Mucosa of stomach (tissue), 1 donor: ENCODE data around the gene ICA1.

Experiments used
- H3K27me3 ChIP-seq: one replicate; pipeline ENCODE4 v1.7.0; 2013; ENCODE audit warnings: mild to moderate bottlenecking, low read length; ENCODE audit not compliant: control insufficient read depth, insufficient read depth
- H3K36me3 ChIP-seq: one replicate; pipeline ENCODE4 v1.7.0; 2013; ENCODE audit warnings: low read length; ENCODE audit not compliant: control insufficient read depth, insufficient read depth
- H3K4me1 ChIP-seq: one replicate; pipeline ENCODE4 v1.7.0; 2013; ENCODE audit warnings: mild to moderate bottlenecking, low read length; ENCODE audit not compliant: control insufficient read depth, insufficient read depth
- H3K4me3 ChIP-seq: one replicate; pipeline ENCODE4 v1.7.0; 2013; ENCODE audit warnings: low read length
- H3K9ac ChIP-seq: one replicate; pipeline ENCODE4 v1.7.0; 2013; ENCODE audit warnings: mild to moderate bottlenecking, low read length, moderate library complexity
- H3K9me3 ChIP-seq: one replicate; pipeline ENCODE4 v1.7.0; 2013; ENCODE audit warnings: mild to moderate bottlenecking, low read length, moderate library complexity; ENCODE audit not compliant: control insufficient read depth
- donor health status: Pancreatic carcinoma.

The ICA1 gene

DNA sequence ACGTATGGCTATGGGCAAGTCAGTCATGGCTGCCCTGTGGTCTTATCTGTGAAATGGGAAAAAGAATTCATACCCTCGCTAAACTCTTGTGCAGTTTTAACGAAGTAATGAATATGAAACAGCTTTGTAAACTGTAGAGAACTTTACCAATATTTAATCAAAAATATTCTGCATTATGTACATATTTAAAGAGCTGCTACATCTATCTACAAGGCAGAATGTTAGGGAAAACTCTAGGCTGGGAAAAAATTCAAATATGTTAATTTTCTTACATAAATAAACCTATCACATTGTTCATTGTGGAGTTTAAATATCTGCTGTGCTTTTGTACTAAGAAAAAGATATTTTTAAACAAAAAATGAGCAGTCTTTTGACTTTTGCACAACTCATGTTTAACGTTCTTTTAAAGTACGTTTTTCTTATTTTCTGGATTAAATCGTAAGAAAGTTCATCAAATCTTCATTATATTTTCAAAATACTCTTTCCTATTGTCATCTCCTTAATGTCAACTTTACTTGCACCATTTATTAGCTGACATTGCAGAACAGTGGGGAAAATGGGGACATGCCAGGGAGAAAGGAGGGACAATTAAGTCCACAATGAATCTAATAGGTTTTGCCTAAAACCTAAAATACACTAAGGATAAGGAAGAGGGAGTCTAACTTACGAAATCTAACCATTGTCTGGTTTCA is 57.5 kb downstream of the ICA1 start:
- Histone ChIP-seq H3K4me3 (no peak overlapping the region), H3K36me3 (no peaks in the 10 kb centered on the region), H3K4me1 (no peaks in the 10 kb centered on the region), H3K9ac (no peak overlapping the region), H3K27me3 (no peaks in the 10 kb centered on the region), H3K9me3 (no peaks in the 10 kb centered on the region)

DNA sequence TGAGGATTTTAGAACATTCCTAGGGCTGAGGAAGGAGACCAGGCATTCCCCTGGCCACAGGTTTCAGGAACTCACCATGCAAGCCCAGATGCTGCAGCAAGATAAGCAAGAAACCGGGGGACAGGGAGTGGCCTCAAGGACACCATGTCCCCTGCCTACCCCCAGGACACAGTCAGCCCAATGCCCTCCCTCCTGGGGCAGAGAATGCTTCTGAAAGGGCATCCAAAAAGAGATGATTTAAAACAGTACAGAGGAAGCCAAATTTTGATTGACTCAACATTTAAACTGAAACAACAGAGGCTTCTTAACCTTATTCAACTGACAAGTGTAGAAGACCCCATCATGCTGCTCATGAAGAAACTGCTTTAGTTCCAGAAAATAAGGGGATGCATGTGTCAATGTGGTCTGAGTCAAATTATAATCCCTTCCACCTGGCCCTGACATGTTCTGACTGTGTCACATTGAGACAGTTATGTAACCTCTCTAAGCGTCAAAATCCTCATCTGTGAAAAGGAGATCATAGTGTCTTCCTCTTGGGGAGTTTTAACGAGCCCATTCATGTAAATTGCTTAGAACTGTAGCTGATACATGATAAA is 60.0 kb downstream of the ICA1 start:
- Histone ChIP-seq H3K9me3 (no peaks in the 10 kb centered on the region), H3K9ac (no peak overlapping the region)

DNA sequence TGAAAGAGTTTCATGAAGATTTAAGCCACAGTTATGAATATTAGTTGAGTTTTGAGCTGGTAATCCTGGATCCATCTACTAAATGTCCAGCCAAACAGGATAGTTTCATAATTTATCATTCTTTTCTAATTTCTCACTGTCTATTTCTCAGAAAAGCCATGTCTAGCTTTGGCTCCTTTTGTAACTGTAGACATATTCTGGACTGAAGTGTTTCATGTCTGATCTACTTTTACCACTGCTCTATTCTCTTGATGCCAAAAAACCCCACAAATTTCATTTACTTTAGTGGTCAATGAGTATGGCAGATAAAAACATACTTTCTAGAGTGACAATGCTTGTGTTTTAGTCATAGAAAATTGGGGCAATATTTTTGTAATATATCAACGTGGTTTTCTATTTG is 61.2 kb downstream of the ICA1 start:
- Histone ChIP-seq H3K9ac (no peak overlapping the region), H3K9me3 (no peaks in the 10 kb centered on the region), H3K27me3 (no peaks in the 10 kb centered on the region), H3K4me1 (no peaks in the 10 kb centered on the region), H3K36me3 (no peaks in the 10 kb centered on the region), H3K4me3 (no peak overlapping the region)

More for the DNA sequence above, 60.0 kb downstream of the ICA1 start:
- Histone ChIP-seq H3K27me3 (no peaks in the 10 kb centered on the region), H3K4me1 (no peaks in the 10 kb centered on the region), H3K36me3 (no peaks in the 10 kb centered on the region), H3K4me3 (no peak overlapping the region)

DNA sequence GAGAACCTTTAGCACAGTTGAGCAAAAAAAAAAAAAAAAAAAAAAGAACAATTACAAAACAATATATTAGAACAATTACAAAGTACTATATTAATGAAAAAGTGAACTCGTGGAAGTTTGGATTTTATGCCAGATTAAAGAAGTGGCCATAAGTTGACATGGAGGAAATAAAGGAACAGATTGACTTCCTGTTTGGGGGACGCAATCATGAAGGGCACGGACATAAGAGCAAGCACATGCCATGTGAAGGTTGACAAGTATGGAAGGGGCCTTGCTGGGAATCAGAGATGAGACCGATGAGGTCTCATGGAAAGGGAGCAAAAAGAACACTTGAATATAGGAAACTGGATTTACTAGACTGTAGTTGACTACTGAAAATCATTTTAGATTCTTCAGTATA is 61.7 kb downstream of the ICA1 start:
- H3K9ac ChIP-seq = no peak overlapping the region
- H3K36me3 ChIP-seq = no peaks in the 10 kb centered on the region
- H3K27me3 ChIP-seq = no peaks in the 10 kb centered on the region
- no peak overlapping the region for H3K4me3 ChIP-seq
- H3K4me1 ChIP-seq = no peaks in the 10 kb centered on the region
- no peaks in the 10 kb centered on the region for H3K9me3 ChIP-seq

DNA sequence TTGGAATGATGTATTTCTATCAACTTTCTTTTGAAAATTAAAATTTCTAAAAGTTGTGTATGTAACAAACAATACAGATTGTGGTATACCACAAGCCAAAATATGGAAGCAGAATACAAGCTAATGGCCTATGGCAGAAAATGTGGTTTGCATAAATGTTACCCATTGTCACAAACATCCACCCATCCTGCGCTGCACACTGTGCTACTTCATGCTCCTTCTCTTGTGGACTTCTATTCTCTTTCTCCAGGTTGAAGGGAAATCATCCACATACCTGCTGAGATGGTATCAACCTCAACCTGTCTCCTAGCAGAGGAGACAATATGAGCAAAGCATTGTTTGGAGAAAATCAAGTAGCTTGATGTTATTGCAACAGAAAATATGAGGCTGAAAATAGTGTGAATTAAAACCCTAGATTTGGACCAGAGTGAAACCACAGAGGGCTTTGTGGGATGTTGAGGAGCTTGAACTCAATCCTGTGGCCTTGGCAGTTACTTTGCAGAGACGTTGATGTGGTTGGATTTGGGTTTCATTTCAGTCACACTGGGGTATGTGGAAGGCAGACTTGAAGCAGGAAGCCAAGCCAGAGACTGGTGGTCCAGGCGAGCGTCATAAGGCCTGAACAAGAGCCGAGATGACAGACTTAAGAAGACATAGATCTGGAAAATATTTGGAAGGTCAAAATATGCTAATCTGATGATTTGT is 63.8 kb downstream of the ICA1 start:
- Histone ChIP-seq H3K27me3 (no peaks in the 10 kb centered on the region), H3K4me1 (no peaks in the 10 kb centered on the region), H3K36me3 (no peaks in the 10 kb centered on the region)

DNA sequence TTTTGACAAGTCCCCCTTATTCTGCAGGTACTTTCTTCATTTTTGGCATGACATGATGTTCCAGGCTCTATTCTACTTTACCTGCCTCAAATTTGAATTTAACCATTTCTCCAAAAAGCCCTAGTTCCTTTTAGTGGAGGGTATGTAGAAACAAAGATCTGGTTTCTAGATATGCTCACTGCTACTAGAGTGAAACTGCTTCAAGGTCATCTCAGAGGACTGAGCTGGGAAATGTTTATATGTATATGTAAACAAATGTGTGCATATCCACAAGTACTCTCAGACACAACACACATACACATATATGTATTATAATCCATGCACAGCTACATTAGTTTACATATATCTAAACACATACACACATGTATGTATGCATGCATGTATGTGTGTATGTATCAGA is 69.1 kb downstream of the ICA1 start:
- Histone ChIP-seq H3K4me1 (peaks cover 5% of the 10 kb centered on the region), H3K9me3 (no peaks in the 10 kb centered on the region), H3K36me3 (no peaks in the 10 kb centered on the region), H3K27me3 (no peaks in the 10 kb centered on the region), H3K9ac (no peak overlapping the region), H3K4me3 (no peak overlapping the region)

More for the DNA sequence above, 63.8 kb downstream of the ICA1 start:
- Histone ChIP-seq H3K4me3 (no peak overlapping the region), H3K9ac (no peak overlapping the region), H3K9me3 (no peaks in the 10 kb centered on the region)

DNA sequence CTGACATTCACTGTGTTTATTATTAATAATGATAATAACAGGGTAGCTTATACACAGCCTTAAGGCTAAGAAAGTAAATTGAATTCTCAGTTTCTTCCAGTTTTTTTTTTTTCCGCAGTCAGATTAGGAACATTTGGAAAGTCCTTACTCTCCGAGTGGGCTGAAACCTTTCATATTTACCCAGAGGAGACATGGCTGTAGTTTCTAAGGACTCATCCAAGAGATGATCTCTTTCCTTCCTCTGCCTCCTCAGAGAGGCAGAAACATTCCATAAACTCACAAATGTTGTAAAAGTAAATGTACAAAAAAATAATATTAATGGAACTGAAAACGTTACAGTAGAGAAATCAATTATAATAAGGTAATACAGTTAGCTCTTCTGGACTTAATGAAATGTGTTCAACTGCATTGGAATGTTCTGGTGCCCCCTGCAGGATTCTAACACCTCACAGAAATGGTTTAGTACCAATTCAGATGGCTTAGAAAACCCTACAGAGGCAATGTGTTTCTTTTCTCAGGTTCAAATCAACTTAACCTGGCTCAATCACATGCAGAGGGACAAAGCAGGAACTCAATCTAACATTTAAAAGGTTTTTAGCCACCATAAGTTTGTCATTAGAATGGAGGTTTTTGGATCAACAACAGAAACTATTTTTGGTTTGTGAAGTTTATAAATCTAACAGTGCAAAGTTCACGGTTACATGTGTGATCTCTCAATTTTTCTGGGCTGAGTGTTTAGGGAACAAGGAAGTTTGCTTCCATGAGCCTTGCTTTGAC is 71.7 kb downstream of the ICA1 start:
- no peak overlapping the region for H3K9ac ChIP-seq
- peaks cover 5% of the 10 kb centered on the region for H3K4me1 ChIP-seq
- H3K4me3 ChIP-seq = no peak overlapping the region
- no peaks in the 10 kb centered on the region for H3K9me3 ChIP-seq
- H3K36me3 ChIP-seq = no peaks in the 10 kb centered on the region
- H3K27me3 ChIP-seq = no peaks in the 10 kb centered on the region

DNA sequence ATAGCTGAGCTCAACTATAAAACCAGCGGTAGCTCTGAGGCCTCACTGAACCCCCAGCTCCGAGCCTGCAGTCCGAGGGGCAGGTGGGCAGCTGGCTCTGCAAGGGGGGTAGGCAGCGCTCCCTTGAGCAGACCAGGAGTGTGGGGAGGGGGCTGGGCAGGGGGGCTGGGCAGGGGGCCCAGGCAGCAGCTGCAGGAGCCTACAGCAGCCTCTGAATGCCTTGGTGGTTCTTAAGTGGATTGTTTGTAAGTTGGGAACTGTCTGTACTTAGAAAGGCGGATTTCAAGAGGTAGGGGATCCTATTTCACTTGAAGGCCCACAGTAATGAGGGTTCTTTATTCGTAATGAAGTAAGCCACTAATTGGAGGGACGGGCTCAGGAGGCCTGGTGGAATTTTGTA is 72.3 kb downstream of the ICA1 start:
- peaks cover 5% of the 10 kb centered on the region for H3K4me1 ChIP-seq
- H3K4me3 ChIP-seq = no peak overlapping the region
- H3K9me3 ChIP-seq = no peaks in the 10 kb centered on the region
- H3K36me3 ChIP-seq = no peaks in the 10 kb centered on the region
- H3K27me3 ChIP-seq = no peaks in the 10 kb centered on the region
- no peak overlapping the region for H3K9ac ChIP-seq

DNA sequence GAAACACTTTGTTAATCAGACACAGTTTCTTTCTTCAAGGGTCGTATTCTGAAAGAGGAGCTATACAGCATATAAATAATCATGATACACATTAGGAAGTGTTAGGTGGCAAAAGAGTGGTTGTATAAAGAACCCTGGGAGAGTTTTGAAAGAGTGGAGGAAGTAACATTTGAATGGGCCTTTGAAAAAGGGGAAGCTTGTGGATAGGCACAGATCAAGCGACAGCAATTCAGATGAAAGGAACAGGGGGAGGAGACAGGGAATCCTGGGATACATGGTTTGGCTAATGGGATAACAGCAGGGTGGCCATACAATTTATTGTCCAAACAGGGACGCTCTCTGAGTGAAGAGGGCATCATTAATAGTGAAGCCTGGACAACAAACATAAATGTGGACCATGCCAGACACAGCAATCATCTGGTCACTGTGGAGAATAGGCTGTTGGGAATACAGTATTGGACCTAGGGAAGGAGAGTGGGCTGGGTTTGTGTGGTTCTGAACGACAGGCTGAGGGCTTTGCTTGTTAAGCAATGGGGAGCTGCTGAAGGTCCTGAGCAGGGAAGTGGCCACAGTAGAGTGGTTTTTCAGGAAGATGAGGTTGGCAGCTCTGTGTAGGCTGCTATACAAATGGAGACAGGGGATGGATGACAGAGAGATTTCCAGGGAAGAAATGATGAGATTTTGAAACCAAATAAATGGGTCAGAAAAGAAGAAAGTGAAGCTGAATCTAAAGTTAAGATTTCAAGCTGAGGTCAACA is 75.9 kb downstream of the ICA1 start:
- no peaks in the 10 kb centered on the region for H3K27me3 ChIP-seq
- no peaks in the 10 kb centered on the region for H3K36me3 ChIP-seq
- H3K4me1 ChIP-seq = peaks cover 5% of the 10 kb centered on the region
- H3K9me3 ChIP-seq = no peaks in the 10 kb centered on the region
- H3K4me3 ChIP-seq = no peak overlapping the region
- H3K9ac ChIP-seq = no peak overlapping the region

DNA sequence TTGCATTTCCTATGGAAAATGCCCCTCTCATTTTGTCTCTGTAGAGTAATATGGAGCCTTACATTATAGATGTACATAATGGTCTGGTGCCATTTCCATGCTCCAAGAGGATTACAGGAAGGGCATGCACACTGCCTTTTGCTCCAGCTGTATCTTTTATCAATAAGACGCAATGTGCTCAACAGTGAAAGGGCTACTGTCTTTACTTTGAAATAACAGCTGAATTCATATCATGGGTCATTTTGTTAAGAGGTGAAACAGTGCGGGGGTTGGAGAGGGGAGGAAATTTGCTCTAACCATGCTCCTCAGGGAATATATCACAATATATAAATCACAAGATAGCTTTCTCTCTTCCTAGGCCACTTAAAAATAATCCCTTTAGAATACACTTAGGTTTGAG is 77.7 kb downstream of the ICA1 start:
- no peaks in the 10 kb centered on the region for H3K4me1 ChIP-seq
- H3K4me3 ChIP-seq = no peak overlapping the region
- no peak overlapping the region for H3K9ac ChIP-seq
- H3K27me3 ChIP-seq = no peaks in the 10 kb centered on the region
- H3K36me3 ChIP-seq = no peaks in the 10 kb centered on the region
- no peaks in the 10 kb centered on the region for H3K9me3 ChIP-seq

DNA sequence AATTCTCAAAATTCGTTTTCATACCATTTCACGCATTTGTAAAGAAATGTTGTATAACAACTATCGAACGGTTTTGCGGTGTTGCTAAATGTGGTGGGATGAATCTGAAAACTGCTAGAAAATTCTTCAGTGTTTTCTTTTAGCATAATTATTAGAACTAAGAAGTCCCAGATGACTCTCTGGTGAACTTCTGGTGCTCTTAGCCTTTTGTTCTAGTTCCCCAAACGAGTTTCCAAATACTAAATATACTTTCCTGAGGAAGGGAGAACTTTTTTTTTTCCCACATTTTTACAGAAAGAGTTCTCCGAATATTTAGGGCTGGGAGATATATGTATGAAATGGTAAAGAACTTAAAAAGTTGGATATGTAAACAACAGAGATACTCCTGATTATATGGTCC is 82.5 kb downstream of the ICA1 start:
- H3K4me3 ChIP-seq = no peak overlapping the region
- no peaks in the 10 kb centered on the region for H3K4me1 ChIP-seq
- no peaks in the 10 kb centered on the region for H3K27me3 ChIP-seq
- H3K9ac ChIP-seq = no peak overlapping the region
- H3K36me3 ChIP-seq = no peaks in the 10 kb centered on the region
- no peaks in the 10 kb centered on the region for H3K9me3 ChIP-seq
